ENCODE measurements around the gene AP4S1.

GRCh38 chr14:31080056-31080455, 54.6 kb downstream of the AP4S1 start:
- TF ChIP-seq GATA2 (IDR thresholded peaks at IDR 0.05; ENCODE audit: low read depth, low read length), result no peak
- TF ChIP-seq GATA3 (IDR thresholded peaks at IDR 0.05; ENCODE audit: low read depth, low read length), result no peak
